AG08396 (cell line): ENCODE data around the gene ENPP7.

Experiments
- DNase-seq: peaks from one replicate; pipeline ENCODE4 v3.0.0; 2012; ENCODE audit warnings: low spot score, mixed read lengths

The ENPP7 gene

DNA sequence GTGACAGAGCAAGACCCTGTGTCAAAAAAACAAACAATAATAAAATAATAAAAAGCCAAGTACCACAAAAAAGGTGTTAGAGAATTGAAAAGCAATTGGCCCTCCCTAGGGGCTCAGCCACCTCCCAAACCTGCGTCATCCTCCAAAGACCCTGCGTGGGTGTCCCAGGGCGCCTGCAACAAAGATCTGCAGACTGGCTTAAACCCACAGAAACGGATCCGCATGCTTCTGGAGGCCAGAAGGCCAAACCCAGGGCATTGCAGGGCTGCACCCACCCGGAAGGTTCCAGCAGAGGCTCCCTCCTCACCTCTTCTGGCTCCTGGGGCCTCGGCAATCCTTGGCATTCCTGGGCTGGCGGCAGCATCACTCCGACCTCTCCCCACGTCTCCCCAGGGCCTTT is 1.5 kb downstream of the ENPP7 start:
- DNase-seq = no peak

DNA sequence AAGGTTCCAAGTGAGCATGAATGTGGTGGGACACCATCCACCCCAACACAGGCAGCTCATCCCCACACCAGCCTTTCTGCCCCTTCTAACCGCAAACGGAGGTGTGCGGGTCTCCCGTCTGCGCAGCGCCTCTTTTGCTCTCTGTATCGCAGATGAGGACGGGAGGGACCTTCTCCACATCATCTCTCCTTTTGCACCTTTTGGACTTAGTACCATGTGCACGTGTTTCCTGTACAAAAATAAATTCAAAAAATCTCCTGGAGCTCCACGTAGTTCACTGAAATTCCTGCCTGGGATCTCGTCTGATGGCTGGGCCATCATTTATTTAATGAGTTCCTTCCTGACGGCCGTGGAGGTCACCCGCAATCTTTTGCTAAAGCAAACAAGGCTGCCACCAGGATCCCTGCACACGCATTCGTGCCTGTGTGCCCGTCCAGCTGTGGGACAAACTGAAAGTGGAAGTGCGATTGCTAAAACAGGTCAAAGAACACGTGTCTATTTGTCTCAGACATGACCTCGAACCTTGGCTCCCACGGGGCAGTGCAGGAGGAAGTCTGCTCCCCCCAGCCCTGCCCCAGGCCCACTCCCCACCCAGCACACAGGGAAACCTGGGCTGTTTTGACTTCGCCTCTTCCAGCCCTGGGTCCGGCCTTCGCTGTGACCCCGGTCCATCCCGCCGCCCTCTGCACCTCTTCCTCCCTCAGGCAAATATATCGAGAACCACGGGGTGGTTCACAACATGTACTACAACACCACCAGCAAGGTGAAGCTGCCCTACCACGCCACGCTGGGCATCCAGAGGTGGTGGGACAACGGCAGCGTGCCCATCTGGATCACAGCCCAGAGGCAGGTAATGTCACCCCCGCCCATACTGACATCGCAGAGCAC is 2.3 kb downstream of the ENPP7 start:
- DNase-seq = peak; percentile 37

DNA sequence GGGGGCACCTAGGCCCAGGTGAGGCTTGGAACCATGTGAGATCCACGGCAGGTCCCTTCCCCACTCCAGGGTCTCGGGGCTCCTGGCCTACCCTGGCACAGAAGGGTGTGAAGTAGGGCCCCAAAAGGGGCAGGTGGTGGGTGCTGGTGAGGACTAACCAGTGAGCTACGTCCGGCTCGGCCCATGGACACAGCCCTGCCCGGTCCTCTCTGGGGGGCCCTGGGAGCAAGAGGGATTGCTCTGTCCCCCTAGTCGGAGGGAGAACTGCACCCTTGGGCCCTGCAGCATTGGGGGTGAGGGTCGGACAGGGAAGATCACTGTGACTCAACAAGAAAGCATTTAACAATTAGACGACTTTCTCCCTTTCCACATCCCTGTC is 2.9 kb downstream of the ENPP7 start:
- DNase-seq = no peak

DNA sequence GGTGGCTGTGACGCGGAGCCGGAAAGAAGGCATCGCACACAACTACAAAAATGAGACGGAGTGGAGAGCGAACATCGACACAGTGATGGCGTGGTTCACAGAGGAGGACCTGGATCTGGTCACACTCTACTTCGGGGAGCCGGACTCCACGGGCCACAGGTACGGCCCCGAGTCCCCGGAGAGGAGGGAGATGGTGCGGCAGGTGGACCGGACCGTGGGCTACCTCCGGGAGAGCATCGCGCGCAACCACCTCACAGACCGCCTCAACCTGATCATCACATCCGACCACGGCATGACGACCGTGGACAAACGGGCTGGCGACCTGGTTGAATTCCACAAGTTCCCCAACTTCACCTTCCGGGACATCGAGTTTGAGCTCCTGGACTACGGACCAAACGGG is 4.4 kb downstream of the ENPP7 start:
- no peak for DNase-seq

DNA sequence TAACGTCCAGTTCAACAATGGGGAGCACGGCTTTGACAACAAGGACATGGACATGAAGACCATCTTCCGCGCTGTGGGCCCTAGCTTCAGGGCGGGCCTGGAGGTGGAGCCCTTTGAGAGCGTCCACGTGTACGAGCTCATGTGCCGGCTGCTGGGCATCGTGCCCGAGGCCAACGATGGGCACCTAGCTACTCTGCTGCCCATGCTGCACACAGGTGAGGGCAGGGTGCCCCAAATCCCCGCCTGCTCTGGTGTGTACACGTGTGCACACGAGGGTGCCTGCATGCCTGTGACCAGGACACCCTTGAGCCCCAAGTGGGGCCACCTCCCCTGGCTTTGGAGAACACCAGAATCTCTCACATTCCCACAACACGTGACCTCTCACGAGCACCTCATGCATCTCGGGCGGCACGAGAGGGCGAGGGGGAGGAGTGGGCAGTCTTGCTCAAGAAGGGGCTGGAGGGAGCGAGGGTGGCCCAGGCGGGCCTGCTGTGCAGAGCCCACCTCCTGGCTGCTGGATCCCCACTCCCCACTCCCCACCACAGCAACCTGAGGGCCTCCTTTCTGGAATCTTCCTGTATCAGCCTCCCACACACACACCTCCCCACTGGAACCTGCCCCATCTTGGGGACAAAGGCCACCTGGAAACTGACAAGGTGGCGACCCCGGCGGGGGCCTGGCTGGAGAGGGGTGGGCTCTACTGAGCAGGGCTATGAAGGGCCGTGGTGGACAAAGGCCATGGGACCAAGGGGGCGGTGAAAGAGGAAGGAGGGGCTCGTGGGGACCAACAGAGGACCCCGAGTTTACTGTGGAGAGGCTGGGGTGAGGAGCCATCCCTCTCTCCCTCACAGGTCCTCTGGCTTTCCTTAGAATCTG is 6.5 kb downstream of the ENPP7 start:
- no peak for DNase-seq

DNA sequence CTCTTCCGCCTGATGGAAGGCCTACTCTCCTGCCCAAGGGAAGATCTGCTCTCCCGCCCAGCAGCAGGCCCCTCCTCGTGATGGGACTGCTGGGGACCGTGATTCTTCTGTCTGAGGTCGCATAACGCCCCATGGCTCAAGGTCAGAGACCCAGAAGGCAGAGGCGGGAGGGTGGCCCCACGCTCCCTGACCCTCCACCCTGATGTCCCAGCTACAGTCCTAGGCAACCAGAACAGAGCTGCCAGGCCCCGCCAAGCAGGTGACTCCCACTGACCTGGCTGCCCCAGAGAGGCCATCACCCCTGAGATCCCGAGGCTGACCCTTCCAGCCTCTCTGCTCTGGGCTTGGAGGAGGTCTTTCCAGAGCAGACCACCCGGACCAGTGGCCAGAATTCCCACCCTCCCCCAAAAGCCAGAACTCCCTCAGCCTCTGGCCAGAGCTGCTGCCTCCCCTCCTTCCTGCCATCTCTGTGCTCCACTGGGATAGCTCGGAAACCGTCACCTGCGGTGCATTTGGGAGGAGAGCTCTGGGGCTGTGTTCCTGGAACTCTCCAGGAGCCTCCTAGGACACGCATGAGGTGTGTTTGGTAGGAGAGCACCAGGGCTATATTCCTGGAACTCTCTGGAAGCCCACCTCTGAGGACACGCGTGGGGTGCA is 7.3 kb downstream of the ENPP7 start:
- no peak for DNase-seq

DNA sequence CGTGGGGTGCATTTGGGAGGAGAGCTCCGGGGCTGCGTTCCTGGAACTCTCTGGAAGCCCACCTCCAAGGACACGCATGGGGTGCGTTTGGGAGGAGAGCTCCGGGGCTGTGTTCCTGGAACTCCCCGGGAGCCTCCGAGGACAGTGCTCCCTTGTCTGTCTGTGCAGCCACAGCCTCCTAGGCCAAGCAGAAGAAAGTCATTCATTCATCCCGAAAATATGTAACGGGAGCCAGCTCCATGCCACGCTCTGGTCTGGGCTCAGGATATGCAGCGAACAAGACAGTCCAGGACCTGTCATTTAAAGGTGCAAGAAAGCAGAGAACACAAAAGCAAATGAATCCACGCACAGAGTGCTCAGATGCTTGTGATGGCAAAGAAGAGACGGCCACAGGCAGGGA is 7.9 kb downstream of the ENPP7 start:
- no peak for DNase-seq

DNA sequence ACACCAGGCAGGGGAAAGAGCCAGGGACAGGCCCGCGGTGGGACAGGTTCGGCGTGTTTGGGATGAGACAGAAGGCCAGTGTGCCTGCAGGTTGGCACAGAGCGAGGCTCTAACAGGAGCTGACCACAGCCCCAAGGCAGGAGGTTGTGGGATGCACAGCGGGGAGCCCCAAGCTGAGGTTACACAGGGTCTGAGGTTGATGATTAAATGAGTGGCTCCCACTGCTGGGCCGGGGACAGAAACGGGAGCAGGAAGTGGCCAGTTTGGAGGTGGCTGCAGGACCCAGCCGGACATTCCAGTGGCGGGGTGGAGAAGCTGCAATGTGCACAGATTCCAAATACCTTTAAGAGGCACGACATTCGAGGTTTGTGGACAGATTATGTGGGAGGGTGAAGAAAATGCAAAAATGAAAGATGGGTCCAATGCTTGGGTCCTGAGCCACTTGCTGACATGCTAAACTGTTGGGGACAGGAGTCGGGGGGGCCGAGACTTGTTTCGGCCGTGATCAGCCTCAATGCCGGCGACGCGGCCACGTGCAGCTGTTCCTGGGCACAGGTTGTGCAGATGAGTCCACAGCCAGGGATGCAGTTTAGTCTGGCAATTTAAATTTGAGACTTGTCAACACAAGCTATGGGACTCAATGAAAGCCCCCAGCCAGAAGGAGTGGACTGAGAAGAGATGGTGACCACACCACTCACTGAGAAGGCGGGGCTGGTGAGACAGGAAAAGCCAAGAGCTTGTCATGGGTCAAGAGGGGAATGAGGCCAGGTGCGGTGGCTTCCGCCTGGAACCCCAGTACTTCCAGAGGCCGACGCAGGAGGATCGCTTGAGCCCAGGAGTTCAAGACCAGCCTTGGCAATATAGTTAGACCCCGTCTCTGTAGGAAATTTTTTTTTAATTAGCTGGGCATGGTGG is 8.7 kb downstream of the ENPP7 start:
- DNase-seq = no peak

DNA sequence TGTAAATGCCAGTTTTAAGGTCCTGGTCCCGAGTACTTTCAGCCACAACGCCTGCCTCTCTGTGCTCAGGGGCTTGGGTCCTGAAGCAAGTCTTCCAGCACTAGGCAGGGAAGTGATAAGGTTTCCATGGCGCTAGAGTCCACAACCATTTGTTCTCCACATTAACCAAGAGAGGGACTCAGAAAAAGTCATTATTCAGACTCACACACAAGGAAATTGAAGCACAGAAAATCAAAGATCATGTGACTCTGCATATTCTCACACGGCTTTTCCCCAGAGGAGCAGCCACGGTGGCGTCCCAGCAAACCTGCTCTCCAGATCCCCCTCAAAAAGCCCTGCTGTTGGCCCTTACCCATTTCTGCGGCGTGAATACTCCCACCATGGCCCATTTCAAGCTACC is 9.7 kb downstream of the ENPP7 start:
- DNase-seq = no peak

DNA sequence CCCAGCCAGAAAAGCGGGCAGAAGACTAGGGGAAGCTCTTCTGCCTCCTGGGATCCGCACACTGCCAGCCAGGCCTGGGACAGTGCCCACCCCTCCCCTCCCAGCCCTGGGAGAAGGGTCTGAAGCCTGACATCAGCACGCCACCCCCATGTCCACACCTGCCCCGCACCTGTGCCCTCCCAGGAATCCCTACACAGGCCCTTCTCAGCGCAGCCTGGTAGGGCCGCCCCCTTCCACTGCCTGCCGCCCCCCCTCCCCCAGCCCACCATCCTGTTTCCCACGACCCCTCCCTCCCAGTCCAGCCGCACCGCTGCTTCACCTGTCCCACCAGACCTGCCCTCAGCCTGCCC is 10.6 kb downstream of the ENPP7 start:
- no peak for DNase-seq

DNA sequence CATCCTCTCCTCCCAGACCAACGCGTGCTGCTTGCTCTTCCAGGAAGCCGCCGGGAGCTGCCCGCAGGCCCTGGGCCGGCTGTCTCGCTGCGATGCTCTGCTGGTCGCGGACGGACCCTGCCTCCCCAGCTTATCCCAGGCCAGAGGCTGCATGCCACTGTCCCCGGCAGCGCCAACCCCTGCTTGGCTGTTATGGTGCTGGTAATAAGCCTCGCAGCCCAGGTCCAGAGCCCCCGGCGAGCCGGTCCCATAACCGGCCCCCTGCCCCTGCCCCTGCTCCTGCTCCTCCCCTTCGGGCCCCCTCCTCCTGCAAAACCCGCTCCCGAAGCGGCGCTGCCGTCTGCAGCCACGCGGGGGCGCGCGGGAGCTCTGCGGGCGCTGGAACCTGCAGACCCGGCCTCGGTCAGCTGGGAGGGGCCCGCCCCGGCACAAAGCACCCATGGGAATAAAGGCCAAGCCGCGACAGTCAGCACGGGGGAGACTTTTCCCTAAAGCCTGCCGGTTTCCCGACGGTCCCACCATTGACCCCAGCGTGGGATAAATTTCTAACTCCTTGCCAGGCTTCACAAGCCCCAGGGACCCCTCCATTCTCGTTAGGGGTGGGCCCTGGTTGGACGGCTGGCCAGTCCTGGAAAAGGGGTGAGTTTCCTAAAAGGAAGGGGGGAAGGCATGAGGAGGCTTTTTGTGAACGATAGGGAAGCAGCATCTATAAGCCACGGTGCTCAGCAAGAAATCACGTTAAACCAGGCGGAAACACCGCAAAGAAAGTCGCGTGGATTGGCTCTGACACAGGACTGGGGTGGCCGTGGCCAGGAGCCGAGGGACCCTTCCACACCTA is 11.2 kb downstream of the ENPP7 start:
- peak; percentile 87 for DNase-seq

DNA sequence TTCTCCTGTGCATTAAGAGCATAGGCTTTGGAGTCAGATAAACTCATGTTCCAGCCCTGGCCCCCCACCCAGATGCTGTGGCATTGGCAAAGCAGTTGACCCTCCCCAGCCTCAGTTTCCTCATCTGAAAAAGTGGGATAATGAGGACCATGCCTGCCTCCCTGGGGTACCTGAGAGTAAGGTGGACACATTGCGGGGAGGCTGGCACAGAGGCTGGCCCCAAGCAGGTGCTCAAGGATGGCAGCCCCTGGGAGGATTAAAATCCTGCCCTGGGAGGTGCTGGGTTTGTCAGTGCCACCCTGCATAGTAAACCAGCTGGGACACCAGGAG is 11.8 kb downstream of the ENPP7 start:
- DNase-seq = no peak

DNA sequence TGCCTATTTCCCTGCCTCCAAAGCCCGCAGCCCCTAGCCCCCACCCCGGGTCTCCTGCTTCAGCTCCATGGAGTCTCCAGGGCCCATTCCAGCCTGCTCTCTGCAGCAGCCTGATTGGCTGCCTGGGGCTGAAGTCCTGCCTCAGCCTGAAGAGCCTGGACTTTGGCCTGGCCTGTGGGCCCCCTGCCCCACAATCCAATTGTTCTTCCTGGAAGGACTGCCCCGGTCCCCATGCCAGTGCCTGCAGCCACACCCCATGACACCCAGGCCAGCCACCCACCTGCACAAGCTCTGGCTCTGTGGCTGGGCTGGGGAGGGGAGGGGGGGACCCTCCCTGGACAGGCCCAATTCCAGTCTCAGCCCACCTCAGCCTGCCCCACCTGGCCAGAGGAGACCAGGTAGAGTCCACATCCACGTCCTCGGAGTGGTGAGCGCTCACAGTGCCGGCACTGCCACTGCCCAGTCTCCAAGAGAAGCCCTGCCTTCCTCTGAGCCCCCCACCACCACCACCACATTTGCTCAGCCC is 12.3 kb downstream of the ENPP7 start:
- no peak for DNase-seq

DNA sequence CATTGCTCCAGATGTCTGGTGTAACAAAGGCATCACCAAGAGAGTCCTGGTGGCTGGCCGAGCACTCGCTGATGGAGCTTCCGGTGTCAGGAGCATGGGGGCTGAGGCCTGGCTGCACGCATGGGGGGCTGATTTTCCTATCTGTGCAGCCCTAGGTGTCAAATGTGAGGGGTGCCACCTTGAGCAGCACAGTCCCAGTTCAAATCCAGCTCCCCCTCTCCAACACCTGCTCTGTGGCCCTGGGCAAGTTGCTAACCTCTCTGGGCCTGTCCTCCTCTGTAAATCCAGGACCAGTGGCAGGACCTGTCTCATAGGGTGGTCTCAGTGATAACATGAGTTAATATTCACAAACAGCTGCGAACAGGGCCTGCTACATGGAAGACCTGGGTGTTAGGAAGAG is 12.9 kb downstream of the ENPP7 start:
- DNase-seq = no peak

DNA sequence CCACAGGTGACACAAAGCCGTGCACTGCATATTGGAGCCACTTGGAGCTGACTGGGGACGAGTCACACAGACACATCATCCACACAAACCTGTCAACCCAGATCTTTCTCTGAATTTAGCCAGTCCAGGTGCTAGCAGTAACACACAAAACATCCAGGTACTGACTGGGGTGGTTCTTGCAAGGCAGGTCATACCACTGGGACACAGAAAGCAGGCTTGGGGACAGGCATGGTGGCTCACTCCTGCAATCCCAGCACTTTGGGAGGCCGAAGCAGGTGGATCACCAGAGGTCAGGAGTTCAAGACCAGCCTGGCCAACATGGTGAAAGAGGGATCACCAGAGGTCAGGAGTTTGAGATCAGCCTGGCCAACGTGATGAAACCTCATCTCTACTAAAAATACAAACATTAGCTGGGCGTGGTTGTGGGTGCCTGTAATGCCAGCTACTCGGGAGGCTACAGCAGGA is 14.9 kb downstream of the ENPP7 start:
- no peak for DNase-seq

DNA sequence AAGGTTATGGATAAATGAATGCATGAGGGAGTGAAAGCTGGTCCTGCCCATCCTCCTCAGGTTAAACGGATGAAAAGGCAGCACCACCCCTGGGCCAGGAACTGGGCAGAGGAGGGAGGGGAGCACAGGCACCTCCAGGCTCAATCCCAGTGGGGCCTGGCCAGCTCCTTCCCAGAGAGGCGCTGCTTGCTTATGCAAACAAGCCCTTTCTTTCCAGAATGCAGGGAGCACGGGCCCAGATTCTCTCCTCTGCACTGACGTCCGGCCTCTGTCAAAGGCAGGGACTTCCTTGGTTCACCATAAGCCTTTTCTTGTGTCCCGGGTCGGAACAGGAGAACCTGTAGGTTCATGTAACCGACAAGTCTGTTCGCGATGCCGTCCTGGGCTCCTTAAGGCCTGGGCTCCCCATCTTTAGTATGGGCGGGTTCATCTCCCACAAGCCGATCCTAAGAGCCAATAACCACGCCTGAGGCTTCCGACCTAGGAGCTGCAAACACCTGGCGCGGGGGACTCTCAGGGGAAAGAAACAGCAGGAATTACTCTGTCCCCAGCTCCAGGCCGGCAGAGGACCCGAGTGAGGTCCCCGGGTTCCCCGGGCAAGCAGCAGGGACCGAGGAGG is 16.3 kb downstream of the ENPP7 start:
- DNase-seq = no peak

DNA sequence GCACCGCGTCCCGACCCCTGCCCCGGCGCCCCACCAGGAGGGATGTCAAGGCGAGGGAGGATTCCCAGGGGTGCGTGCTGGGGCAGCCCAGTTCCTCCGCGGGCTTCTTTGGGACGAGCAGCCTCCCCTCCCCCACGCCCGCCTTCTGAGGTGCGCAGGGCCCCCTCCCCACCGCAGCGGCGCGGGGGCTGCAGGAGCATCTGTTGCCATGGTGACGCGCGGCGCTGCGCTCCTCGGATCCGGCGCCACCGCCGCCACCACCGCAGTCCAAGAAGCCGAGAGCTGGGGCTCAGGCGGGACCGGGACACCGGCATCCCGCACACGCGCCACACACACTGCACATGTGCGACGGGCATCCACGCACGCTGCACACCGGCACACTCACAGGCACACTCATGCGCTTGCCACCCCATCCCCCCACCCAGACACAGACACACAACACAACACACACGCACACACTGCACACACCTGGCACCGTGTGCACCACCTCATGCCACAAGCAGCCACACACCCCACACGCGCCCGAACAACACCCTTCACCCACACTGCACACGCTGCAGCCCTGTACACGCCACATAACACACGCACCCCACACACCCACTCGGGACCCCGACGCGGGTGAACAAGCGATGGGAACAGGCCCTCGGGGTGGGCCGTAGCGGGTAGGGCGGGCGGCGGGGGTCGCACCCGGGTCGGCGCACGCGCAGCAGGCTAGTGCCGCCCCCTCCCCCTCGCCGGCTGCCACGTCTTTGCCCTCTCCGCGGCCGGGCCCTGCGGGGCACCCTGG is 17.0 kb downstream of the ENPP7 start:
- no peak for DNase-seq

DNA sequence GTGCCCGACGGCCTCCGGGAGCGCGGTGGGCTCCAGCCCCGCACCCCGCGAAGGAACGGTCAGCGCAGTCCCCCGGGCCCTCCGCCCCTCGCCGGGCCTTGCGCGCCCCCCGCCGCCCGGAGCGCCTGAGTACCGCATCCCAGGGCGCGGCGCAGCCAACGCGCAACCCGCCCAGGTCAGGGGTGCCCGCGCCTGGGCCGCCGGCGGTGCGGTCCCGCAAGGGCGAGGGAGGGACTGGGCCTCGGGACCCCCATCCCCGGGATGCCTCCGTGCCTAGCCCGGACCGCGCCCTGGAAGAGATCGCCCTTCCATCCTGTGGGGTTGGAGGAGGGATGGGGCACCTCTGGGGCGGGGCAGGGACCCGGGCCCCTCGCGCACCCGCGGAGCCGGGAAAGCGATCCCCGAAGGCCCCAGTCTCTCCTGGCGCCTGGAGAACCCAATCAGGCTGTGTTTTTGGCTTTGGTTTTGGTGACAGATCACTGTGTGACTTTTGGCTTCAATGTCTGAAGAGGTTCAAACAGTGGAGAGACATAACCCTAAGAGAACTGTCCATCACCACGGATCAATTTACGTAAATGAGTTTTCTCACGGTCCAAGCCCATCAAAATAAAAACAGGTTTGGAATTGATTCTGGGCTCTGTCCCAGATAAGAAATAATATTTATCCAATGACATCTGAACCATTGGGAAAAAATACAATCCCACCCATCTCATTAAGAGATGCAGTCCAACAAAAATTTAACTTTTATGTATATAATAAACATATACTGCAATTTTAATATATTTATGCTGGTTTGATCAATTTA is 17.8 kb downstream of the ENPP7 start:
- no peak for DNase-seq
